Measurements from ENCODE around the gene TNRC6B.

The TNRC6B gene

GRCh38 chr22:40330615-40331014 is 152.9 kb downstream of the TNRC6B start:
- no peak for DNase-seq

- DNase-seq: no peak
These were observed 154.0 kb downstream of the TNRC6B start for GRCh38 chr22:40331706-40332105.

DNA sequence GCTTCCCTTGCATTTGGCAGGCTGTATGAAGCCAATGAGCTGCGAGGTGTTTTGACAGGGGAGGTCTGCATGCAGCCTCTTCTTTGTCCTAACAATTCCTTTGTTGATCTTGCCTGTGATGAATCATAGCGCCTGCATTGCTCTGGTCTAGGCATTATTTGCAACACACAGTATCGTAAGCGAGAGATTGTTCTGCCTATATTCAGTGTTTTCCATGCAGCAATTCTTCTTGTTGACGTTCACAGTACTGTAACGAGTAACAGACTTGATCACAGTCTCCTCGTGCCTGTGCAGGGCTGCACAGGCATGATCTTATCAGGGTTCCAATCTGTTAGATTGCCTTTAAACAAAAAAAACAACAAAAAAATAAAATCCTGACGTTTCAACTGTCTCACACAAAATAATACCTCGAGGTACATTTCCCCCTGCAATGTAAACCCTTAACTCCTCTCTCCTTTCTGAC is 154.6 kb downstream of the TNRC6B start:
- DNase-seq: no peak

GRCh38 chr22:40334060-40334459 is 156.3 kb downstream of the TNRC6B start:
- DNase-seq: no peak

DNA sequence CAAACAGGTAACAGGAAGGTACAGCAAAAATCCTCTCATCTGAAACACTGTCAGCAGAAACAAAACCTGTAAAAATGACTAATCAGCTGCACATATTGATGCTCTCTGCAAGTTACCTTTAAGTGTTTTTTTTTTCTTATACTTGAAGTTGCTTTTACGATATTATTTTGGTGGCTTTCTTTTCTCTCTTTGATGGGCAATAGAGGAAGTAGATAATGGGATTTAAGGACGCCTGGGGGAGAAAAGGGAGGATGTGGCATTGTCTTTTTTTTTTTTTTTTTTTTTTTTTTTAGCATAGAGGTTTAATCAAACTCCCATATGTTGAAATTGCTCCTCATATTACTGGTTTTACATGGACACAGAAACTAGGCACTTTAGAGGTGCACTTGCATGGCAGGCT is 157.2 kb downstream of the TNRC6B start:
- no peak for DNase-seq

DNA sequence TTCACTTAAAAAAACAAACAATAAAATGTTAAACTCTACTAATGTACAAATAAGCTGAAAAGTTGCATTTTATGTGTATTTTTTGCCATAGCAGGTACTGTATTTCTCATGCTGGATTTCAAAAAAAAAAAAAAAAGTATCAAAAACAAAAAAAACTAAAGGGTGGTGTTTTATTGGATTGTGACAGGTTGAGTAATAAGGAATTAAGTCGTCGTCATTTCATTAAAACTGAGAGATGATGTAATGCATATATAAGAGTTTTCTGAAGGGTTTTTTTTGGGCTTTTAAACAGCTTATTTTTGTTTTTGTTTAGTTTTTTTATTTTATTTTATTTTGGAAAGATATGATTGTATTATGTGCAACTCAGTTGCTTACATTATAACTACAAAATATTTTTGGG is 157.6 kb downstream of the TNRC6B start:
- no peak for DNase-seq

DNA sequence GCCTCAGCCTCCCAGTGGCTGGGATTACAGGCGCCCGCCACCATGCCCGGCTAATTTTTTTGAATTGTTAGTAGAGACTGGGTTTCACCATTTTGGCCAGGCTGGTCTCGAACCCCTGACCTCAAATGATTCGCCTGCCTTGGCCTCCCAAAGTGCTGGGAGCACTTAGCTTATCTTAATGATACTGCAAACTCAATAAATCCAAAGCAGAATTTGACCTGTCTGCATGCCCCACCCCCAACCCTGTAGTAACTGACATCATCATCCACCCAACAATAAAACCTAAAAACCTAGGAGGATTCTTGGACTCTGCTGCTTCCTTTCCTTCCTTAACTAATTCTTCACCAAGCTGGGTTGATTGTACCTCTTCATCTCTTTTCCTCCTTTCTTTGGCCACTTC is 162.3 kb downstream of the TNRC6B start:
- no peak for DNase-seq

DNA sequence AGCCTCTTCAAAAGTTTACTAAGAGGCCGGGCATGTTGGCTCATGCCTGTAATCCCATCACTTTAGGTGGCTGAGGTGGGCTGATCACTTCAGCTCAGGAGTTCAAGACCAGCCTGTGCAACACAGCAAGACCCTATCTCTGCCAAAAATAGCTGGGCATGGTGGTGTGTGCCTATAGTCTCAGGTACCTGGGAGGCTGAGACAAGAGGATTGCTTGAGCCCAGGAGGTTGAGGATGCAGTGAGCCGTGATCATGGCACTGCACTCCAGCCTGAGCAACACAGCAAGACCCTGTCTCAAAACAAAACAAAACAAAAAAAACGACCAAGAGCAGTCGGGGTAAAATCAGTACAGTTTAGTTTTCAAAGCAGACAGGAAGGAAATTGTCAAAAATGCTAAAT is 163.9 kb downstream of the TNRC6B start:
- DNase-seq: no peak

GRCh38 chr22:40342521-40342920 is 164.8 kb downstream of the TNRC6B start:
- no peak for DNase-seq

GRCh38 chr22:40345271-40345670 is 167.5 kb downstream of the TNRC6B start:
- DNase-seq: no peak

DNA sequence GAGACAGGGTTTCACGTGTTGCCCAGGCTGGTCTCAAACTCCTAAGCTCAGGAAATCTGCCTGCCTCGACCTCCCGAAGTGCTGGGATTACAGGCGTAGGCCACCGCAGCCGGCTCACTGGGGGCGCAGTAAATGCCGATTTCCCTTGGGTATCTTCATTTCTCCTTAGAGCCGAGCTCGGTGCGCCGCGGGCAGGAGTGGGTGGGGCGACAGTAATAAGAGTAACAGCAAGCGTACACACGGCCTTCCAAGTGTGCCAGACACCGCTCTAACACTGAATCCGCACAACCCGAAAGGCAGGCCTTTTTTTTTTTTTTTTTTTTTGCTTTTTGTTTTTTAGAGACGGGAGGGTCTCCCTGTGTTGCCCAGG is 168.1 kb downstream of the TNRC6B start:
- DNase-seq: no peak

DNA sequence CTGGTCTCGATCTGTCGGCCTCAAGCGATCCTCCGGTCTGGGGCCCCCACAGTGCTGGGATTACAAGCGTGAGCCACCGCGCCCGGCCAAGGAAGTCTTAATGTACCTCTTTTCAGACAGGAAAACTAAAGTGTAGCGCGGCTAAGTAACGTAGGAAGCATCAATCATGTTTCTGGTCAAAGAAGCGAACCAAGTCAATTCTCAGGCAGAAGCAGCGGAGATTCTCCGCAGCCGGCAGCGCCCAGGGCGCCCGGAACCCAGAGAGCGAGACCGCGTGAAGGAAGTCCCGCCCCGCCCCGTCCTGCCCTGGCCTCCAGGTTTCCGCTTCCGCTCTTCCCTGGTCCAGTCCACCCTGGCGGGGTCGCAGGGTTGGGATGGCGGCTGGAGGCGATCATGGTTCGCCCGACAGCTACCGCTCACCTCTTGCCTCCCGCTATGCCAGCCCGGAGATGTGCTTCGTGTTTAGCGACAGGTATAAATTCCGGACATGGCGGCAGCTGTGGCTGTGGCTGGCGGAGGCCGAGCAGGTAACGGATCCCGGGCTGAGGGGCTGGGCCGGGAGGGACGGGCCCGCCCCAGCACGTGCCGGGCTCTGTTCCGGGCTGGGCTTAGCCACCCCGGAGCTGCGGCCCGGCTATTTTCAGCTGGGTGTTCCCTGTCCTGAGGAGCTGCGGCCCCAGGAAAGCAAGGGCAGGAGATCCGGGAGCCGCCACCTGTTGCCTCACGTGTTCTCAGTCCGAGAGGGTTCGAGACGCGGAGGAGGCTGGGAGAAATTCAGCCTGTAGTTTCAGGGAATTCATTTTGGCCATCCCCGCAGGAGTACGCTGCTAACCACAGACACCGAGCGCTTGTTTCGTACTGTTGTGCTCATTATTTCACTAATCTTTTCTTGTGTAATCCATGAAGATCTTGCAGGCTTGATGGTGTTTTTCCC is 168.7 kb downstream of the TNRC6B start, which contains the start of gene ADSL:
ADSL (plus strand) TSS at position 316 of the 934 bp plus-strand sequence; CDS start at position 375, 59 bp downstream.
- DNase-seq: peak; percentile 73

- no peak for DNase-seq
These were observed 169.6 kb downstream of the TNRC6B start for GRCh38 chr22:40347300-40347699.

DNA sequence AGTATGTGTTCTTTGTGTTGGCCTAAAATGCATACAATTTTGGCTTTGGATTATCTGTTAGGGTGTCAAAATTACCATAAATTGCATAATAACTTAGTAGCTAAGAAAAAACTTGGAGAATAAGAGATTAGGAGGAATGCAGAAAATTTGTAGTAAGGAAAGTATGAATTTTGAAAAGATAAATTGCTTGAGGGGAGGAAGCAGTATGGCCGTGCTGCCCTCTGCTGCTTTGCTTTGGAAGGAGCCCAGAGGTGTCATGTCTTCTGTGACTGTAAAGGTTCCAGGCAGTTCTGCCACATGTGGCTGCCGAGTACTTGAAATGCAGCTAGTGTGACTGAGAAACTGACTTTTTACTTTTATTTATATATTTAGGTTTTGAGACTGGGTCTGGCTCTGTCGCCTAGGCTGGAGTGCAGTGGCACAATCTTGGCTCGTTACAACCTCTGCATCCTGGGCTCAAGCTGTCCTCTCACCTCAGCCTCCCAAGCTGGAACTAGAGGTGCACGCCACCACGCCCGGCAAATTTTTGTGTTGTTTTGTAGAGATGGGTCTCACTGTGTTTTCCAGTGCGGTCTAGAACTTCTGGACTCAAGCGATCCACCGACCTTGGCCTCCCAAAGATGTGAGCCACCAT is 170.4 kb downstream of the TNRC6B start:
- no peak for DNase-seq

- no peak for DNase-seq
These were observed 175.0 kb downstream of the TNRC6B start for GRCh38 chr22:40352763-40353162.

DNA sequence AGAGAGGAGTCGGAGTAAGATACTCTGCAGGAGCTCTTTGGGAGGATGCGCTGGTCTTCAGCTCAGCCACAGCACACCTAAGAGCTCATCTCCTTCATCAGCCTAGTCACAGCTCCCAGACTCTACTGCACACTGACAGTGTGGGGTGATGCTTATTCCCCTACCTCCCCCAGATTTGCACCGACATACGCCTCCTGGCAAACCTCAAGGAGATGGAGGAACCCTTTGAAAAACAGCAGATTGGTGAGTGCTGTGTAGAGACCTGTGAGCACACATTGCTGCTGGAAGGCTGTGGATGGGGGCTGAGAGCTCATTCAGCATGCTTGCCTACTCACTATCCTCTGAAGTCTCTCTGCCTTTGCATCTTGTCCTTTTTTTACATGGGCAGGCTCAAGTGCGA is 183.4 kb downstream of the TNRC6B start:
- DNase-seq: no peak

DNA sequence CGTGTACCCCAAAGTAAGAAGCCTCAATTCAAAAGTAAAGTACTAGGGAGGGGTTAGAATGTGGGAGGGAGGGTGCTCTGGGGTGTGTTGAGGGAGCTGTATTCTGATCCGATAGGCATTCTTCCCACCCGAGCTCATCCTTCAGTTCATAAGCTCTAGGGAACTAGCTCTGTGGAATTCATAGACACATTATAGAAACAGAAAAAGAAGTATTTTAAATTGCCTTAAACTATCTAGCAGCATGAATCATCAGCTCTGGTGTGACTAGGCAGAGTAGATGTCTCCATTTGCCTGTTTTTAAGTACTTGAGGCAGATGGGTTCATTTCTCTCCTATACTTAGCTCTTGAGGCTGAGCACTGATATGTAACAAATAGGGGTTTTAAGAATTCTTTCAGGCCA is 185.3 kb downstream of the TNRC6B start:
- no peak for DNase-seq

DNA sequence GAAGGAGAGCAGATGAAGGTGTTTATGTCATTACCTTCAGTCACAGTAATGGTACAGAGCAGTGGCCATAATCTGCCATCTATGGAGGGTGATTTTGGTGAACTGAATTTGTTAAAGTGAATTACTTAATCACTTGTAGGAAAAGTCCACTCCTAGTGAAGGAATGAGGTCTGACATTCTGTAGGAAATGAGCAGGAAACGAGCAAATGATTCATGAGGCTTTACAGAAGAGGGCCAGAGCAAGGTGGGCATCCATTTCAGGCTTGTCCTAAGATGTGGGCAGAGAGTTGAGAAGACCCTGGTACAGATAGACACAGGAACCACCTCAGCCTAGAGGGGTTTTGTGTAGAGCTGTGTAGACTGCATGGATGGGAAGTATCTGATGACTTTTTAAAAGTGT is 186.7 kb downstream of the TNRC6B start:
- no peak for DNase-seq

DNA sequence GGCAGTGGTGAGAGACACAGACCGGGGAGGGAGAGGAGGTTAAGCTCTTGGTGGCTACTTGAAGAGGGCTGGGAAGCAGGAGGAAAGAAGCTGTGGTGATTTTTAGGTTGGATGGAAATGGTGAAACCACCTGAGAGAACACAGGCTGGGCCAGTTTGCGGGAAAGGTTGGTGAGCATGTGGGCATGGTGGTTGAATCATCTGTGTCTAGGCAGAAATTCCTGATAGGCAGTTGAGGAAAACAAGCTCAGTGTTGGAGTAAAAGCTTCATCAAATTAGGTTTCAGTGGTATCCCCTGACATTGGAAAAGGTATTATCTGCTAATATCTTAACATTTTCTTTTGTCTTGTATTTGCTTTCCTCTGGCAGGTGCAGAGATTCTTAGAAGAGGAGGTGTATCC is 188.3 kb downstream of the TNRC6B start:
- no peak for DNase-seq

GRCh38 chr22:40367342-40367741 is 189.6 kb downstream of the TNRC6B start:
- DNase-seq: no peak

- DNase-seq: no peak
These were observed 190.3 kb downstream of the TNRC6B start for GRCh38 chr22:40368016-40368415.

DNA sequence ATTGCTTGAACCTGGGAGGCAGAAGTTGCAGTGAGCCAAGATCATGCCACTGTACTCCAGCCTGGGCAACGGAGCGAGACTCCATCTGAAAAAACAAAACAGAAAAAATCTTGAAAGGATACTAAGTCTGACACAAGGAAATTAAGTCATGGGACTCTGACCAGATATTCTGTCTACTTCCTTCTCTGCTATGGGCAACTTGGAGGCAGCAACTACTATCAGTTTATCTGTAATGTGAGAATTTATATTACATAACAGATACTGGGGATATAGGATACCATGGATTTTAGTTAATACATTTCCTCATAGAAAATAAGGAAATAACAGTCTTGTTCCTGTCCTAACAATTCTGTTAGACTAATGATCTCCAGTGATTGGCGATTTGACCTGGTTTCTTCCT is 191.1 kb downstream of the TNRC6B start:
- no peak for DNase-seq

- DNase-seq: no peak
These were observed 196.8 kb downstream of the TNRC6B start for GRCh38 chr22:40374567-40374966.

DNA sequence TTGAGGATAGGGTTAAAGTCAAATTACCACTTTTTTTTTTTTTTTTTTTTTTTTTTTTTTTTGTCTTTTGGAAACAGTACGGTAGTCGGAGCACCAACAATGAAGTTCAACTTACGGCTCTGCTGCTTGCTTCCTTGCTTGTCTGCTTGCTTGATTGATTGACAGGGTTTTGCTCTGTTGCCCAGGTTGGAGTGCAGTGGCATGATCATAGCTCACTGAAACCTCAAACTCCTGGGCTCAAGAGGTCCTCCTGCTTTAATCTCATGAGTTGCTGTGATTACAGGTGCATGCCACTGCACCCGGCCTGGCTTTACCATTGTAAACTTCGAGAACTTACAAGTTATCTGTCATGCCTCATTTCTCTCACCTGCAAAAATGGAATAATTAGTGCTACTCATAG is 198.4 kb downstream of the TNRC6B start:
- DNase-seq: no peak

Measured in 8988T (cell line).